Inflammatory macrophage treated with lipopolysaccharide for 4 hours (primary cell): ENCODE measurements around the gene CDH12.

Source experiments
- DNase-seq: peaks from one replicate; pipeline ENCODE4 v3.0.0-alpha.2; 2020

Gene CDH12

DNA sequence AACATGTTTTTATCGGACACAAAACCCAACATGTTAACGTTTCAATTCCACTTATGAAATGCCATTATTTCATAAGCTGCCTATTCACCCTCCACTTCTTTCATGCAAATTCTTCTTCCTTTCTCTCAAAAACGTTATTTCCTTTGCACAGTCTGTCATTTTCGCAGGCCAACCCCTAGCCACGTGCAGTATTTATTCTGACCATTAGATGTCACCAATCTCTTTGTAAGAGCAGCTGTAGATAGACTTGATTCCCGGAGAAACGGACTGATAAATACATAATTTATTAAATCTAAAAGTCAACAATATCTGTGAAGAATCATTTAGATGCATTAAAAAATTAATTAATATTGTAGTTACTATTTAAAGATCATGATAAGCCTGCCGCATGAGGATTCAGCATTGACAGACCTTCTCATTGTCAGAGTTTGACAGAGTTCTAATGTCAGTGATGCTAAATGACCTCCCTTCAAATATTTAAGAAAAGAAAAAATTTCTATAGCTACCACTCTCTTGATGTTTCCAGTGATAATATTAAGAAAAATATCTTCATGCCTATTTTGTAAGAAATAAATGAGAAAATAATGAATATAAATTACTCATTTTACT, 933.6 kb downstream of the CDH12 start:
- DNase-seq = peak; percentile 49

GRCh38 chr5:21918451-21918850, 934.7 kb downstream of the CDH12 start:
- no peak for DNase-seq

DNA sequence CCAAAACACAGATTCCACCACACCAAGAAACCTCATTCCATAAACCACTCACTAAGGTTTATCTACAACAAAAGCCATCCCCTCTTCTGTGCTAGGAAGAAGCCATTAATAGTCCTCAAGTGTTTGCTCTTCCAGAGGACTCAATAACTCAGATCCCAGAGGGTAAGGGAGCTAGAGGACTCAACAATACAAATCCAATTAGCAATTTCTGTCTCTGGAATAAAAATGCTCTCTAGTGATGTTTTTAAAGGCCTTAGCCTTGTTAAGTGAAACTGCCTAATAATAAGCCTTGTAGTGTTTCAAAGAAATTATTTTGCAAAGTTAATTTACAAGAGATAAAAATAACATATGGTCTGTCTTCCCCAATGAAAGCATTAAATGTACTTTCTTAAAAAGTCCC, 942.4 kb downstream of the CDH12 start:
- DNase-seq = no peak

DNA sequence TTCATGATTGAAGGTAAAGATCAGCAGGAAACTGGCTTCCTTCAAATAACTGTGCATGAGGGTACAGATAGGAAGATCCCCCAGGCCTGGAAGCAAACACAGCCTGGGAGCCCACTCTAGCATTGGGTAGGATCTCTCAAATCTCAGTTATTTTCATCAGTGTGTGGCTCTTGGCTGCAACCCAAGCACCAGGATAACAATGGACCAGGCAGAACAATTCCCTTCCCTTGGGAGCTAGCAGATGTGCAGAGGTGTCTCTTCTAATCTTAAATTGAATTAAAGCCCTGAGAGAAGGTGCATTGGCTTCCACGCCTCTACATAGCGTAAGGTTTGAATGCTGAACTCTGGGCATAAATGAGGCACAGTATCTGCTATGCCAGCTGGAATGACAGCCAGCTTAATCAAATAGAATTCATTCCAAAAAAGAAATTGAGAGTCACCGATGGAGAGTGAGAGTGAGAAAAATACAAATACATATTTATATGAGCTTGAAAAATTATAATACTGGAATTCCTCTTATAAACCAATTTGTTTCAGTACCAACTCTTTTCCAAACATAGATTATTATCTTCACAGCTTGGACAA, 957.3 kb downstream of the CDH12 start:
- no peak for DNase-seq

DNA sequence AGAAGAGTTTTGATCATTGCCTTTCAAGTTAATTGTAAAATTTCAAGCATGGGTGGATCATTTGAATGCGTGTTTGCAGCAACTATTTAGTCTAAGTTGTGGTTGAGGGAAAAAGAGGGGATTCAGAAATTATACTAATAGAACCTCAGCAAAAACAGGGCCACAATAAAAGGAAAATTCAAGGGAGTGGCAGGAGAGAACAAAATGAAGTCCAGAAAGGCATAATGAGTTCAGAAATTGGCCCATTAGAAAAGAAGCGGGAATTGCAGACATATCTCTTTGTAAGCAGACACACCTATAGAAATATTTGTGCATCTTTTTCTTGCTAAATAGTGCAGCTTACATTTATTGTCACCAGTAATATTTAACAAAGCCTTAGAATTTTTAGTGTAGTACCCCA, 960.0 kb downstream of the CDH12 start:
- DNase-seq = no peak

DNA sequence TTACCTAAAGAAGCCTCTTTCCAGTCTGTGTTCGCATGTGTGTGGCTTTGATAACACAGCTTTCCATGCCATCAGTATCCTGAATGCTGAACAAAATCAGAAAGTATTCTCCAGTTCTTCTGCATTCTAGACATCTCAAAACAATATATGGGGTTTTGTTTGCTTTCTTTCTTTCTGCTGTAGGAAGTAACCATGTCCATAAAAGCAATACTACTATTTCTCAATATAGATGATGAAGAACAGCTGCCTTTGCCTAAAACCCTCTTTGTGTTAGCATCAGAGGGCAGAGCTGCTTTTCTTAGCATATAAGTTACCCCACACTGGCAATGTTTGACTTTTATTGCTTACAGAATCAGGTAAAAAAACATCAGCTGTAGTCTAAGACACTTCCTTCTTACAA, 963.6 kb downstream of the CDH12 start:
- no peak for DNase-seq

GRCh38 chr5:21882074-21882745, 970.9 kb downstream of the CDH12 start:
- DNase-seq = no peak

DNA sequence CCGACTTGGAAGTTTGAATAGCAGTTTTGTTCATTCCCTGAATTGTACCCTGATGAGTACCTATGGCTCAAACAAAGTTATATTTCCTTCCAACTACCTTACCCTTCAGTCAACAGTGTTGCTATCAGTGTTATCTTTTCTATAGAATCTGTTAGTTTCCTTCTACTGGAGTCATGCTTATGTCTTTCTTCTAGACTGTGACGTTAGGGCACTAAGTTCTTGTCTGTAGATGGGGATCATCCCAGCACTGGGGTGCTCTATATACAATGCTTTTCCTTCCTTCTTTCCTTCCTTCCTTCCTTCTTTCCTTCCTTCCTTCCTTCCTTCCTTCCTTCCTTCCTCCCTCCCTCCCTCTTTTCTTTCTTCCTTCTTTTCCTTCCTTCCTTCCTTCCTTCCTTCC, 973.0 kb downstream of the CDH12 start:
- no peak for DNase-seq

DNA sequence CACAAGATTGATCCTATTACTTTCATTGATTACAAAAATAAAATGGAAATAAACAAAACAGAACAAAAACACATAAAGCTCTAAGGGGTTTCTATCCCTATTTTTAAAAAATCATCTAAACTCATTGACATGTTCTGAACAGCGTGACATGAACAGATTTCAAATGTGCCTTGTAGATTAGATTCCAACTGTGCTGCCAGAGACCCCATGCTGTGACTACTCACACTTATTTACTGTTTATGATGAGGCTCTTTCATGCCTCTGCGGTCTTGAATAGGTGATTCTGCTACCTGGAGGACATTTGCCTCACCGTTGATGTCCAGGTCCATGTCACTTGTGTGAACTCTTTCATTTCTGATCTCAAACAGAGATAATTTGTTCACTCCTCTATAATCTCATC, 990.2 kb downstream of the CDH12 start:
- DNase-seq = no peak

DNA sequence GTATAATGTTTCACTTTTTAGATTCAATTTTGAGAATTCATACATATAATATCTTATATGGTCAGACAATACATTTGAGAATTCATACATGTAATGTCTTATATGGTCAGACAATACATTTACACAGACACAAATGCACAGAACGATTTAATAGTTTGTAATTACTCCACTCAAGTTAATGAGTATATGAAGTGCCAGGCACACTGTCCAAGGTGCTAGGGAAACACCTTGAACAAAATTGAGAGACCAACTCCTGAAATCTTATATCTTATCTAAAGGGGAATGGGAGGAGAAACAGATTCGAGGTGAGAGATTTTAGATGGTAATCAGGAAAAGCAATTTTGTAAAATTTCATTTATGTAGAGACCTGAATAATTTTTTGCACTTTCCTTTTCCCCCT, 994.7 kb downstream of the CDH12 start:
- DNase-seq = no peak

GRCh38 chr5:21856987-21857386, 996.2 kb downstream of the CDH12 start:
- no peak for DNase-seq

GRCh38 chr5:21847300-21847699, 1005.8 kb downstream of the CDH12 start:
- no peak for DNase-seq

DNA sequence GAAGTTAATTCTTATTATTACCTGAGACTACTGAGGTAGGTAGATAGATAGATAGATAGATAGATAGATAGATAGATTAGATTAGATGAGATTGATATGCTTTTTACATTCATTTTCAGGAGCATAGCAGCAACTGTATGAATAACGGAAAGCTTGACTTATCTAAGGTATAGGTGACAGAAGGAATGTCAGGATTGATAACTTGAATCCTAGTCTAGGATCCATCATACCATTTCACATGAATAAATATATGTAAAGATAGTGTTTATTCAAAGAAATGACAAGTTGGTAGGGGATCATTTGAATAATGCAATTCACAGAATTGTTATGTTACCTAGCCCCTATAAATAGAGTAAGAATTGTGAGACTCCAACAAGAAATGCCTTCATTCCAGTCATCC, 1008.2 kb downstream of the CDH12 start:
- no peak for DNase-seq

- no peak for DNase-seq
Measured at GRCh38 chr5:21834863-21835262, 1018.3 kb downstream of the CDH12 start.

DNA sequence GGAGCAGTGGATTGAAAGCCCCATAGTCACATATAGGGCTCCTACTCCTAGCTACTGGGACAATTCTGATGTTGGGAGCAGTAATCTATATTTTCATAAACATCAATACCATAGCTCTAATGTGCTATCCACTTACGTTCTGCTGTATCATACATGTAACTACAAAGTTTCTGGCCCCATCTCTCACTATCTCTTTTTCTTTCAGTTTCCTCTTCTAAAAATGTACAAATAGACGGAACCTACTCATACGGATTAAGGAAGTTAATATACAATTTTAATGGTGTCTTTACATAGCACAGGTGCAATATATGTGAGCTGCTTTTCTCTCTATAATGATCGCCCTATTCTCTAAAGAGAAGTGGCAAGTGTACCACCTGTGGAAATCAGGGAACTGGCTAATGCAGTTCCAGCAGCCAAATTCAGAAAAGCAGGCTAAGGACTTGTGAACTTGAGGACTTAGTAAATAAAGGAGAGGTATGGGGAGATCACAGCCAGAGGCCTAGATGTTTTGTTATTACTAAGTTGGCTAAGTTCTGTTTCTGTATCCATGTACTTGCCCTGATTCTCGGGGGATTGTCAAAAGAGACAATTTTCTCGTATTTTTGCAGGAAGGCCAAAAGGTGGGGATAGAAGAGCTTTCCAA, 1021.9 kb downstream of the CDH12 start:
- DNase-seq = peak; percentile 33

GRCh38 chr5:21826884-21827283, 1026.3 kb downstream of the CDH12 start:
- no peak for DNase-seq

GRCh38 chr5:21823588-21823987, 1029.6 kb downstream of the CDH12 start:
- peak; percentile 23 for DNase-seq

DNA sequence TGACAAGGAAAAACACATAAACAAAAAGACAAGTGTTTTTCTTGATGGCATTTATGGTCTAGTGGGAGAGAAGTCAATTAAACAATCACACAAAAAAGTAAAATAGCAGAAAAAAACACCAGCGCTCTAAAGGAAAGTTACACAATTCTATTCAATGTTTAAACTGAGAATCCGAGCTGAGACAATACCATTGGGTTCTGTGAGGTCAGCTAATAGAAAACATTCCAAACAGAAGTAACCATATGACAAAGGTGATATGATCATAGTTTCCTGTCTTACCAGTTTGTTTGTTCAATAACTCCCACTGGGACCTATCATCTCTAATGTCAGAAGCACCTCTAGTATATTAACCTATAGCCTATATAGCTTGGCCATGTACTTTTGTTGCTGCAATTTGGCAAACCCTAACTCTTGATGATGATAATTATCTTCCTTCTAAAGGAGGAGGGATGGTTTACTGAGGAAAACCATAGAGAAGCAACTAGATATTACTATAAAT, 1030.0 kb downstream of the CDH12 start:
- DNase-seq = no peak

- no peak for DNase-seq
Measured at GRCh38 chr5:21820527-21820926, 1032.6 kb downstream of the CDH12 start.

DNA sequence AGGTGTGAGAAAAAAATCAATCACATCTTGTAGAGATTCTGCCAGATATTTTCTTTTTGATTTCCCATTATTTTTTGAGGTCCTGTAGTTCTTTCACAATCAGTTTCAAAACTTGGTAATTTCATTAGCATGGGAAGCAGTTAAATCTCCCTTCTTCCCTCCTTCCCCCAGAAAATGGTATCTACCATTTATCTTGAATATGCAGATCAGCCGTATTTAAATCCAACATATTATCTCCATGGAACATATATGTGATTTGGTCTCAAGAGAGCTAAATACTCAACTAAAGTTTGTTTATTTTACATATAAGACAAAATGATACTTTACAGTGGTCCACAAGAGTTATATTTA, 1034.8 kb downstream of the CDH12 start:
- peak; percentile 43 for DNase-seq

GRCh38 chr5:21817668-21818369, 1035.3 kb downstream of the CDH12 start:
- peak; percentile 77 for DNase-seq

- peak; percentile 46 for DNase-seq
Measured at GRCh38 chr5:21810737-21811316, 1042.3 kb downstream of the CDH12 start.

GRCh38 chr5:21809611-21810010, 1043.5 kb downstream of the CDH12 start:
- DNase-seq = no peak
